NT2/D1 (cell line): ENCODE measurements around the gene RIN3.

Experiments
- DNase-seq: peaks from one replicate; pipeline ENCODE4 v3.0.0-alpha.2; 2011; ENCODE audit warnings: low read depth, low spot score
- H3K27me3 ChIP-seq: 2 replicates; pipeline ENCODE4 v1.6.0; 2011; ENCODE audit warnings: mild to moderate bottlenecking; ENCODE audit not compliant: insufficient read length, insufficient read depth
- H3K36me3 ChIP-seq: 2 replicates; pipeline ENCODE4 v1.6.1; 2011; ENCODE audit warnings: mild to moderate bottlenecking, low read length, mixed read lengths; ENCODE audit not compliant: insufficient read depth, insufficient read length
- H3K4me1 ChIP-seq: 2 replicates; pipeline ENCODE4 v1.5.1; 2011; ENCODE audit not compliant: insufficient read depth, insufficient read length
- H3K4me3 ChIP-seq: 2 replicates; pipeline ENCODE4 v1.5.1; 2011; ENCODE audit warnings: low read depth; ENCODE audit not compliant: insufficient read length
- H3K9ac ChIP-seq: 2 replicates; pipeline ENCODE4 v1.6.0; 2011; ENCODE audit warnings: low read depth; ENCODE audit not compliant: insufficient read length
- H3K9me3 ChIP-seq: 2 replicates; pipeline ENCODE4 v1.5.1; 2011; ENCODE audit warnings: mild to moderate bottlenecking, low read length; ENCODE audit not compliant: insufficient read depth
- SUZ12 ChIP-seq: IDR thresholded peaks from 2 replicates; pipeline ENCODE4 v1.6.1; 2011; ENCODE audit not compliant: insufficient read length, insufficient read depth; ENCODE audit errors: extremely low read depth
- YY1 ChIP-seq: IDR thresholded peaks from 2 replicates; pipeline ENCODE4 v1.6.1; 2011; ENCODE audit not compliant: insufficient read length, insufficient read depth
- ZNF274 ChIP-seq: IDR thresholded peaks from 2 replicates; pipeline ENCODE4 v1.6.1; 2011; ENCODE audit warnings: mild to moderate bottlenecking, low read depth, low read length

The RIN3 gene

DNA sequence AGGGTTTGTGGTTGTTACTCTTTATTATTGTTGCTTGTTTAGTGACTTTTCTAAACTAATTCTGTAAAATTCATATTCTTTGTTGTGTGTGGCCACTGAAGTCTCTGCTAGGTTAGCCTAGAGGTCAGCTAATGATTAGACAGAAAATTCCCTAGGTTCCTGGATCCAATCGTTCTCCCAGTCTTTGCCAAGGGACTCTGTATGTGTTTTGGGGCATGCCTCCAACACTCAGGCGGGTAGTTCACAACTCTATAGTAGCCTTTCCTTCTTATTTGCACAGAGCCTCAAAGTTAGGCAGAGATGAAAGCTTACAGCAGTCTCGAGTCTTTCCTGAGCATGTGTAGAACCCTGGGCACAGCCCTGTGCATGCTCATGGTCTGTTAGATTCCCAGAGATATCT, 32.7 kb upstream of the RIN3 start:
- DNase-seq, result no peak
- no peak for TF ChIP-seq SUZ12
- TF ChIP-seq ZNF274, result no peak
- no peak for TF ChIP-seq YY1
- Histone ChIP-seq H3K27me3 (no peaks in the 10 kb centered on the region), H3K9me3 (no peaks in the 10 kb centered on the region), H3K4me3 (no peak overlapping the region), H3K4me1 (no peaks in the 10 kb centered on the region), H3K36me3 (no peaks in the 10 kb centered on the region), H3K9ac (no peak overlapping the region)

DNA sequence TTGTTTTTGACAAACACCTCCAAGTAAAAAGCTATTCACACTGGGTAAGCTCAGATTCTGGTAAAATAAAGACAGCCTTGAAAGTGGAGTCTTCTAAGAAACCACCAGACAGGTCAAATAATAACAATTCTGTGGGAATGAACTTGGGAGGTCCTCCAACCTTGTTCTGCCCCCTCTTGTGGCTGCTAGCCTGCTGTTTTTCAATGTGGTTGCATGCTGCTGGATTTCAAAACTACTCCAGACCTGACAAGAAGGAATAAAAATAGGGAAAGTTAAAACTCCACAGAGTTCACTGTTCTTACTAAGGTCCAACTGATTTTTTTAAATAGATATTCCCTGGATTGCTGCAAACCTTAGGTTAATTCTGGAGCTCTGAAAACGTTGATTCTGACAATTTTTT, 32.2 kb upstream of the RIN3 start:
- no peak for TF ChIP-seq SUZ12
- no peak for TF ChIP-seq YY1
- TF ChIP-seq ZNF274, result no peak
- no peak overlapping the region for H3K9ac ChIP-seq
- H3K27me3 ChIP-seq, result no peaks in the 10 kb centered on the region
- H3K9me3 ChIP-seq, result no peaks in the 10 kb centered on the region
- no peaks in the 10 kb centered on the region for H3K4me1 ChIP-seq
- no peaks in the 10 kb centered on the region for H3K36me3 ChIP-seq
- no peak for DNase-seq
- H3K4me3 ChIP-seq, result no peak overlapping the region

DNA sequence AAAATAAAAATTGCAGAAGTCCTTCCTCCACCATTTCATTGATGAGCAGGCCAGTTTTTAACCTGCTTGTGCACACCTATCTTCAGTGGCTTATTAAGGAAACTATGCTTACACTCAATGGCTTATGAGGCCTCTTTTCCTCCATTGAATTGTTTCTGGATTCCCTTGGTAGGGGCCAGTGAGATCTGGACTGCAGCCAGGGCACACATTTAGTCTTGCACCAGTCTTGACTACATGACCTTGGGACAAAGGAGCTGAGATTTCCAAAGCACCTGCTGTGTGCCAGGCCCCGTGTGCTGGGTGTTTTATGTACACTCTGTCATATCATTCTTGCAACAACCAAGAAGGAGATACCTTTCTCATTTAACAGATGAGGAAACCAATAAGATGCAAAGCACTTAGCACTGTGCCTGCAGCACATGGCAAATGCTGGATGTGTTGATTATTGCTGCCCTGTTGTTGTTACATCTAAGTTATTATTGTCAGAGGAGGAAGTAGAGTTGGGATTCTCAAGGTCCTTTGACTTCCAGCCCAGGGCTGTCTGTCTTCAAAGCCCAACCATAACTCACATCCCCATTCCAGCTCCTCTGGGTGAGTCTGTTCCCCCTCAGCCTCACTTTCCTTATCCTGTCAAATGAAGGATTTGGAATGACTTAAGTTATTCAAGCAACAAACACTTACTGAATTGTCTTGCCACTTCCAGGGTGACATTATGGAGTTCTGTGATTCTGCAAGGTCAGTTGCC, 31.6 kb upstream of the RIN3 start:
- Histone ChIP-seq H3K9me3 (no peaks in the 10 kb centered on the region), H3K4me3 (no peak overlapping the region), H3K27me3 (no peaks in the 10 kb centered on the region), H3K36me3 (no peaks in the 10 kb centered on the region), H3K9ac (no peak overlapping the region), H3K4me1 (no peaks in the 10 kb centered on the region)
- no peak for DNase-seq
- TF ChIP-seq YY1 (no peak), SUZ12 (no peak), ZNF274 (no peak)

GRCh38 chr14:92482621-92483319, 30.8 kb upstream of the RIN3 start:
- no peak for TF ChIP-seq YY1
- TF ChIP-seq SUZ12, result no peak
- no peak for TF ChIP-seq ZNF274
- Histone ChIP-seq H3K36me3 (no peaks in the 10 kb centered on the region), H3K4me3 (no peak overlapping the region)

DNA sequence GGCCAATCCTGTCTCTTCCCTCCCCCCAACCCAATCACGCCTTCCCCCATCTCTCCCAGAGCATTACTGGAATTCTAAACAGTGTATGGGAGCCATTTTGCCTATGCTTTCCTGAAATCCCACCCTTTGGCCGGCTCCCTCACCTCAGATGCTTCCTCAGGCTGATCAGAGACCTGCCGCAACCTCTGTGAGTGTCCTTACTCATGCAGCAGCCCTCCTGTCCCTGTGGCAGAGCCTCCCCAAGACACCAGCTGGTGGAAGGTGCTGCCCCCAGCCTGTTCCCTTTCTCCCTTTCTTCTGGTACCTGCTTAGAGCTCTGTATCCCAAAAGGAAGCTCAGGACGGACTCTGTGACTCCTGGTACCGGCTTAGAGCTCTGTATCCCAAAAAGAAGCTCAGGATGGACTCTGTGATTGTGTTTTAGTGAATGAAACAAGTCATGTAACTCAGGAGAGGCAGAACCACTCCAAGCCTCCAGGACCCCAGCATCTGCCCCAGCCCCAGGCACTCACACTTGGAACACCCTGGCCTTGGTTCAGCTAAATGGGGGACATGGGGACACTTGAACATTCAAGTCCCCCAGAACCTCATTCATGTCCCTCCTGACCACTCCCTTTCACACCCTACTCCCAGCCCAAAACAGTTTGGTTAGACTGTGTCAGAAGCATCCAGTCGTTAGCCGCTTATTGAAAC, 29.3 kb upstream of the RIN3 start:
- Histone ChIP-seq H3K9me3 (no peaks in the 10 kb centered on the region), H3K36me3 (no peaks in the 10 kb centered on the region)
- DNase-seq, result no peak

More at GRCh38 chr14:92482621-92483319, 30.8 kb upstream of the RIN3 start:
- no peaks in the 10 kb centered on the region for H3K4me1 ChIP-seq
- no peaks in the 10 kb centered on the region for H3K9me3 ChIP-seq
- no peaks in the 10 kb centered on the region for H3K27me3 ChIP-seq
- no peak overlapping the region for H3K9ac ChIP-seq
- no peak for DNase-seq

GRCh38 chr14:92486881-92487280, 26.7 kb upstream of the RIN3 start:
- DNase-seq, result no peak
- Histone ChIP-seq H3K9me3 (no peaks in the 10 kb centered on the region), H3K4me1 (no peaks in the 10 kb centered on the region), H3K4me3 (no peak overlapping the region), H3K36me3 (no peaks in the 10 kb centered on the region), H3K27me3 (no peaks in the 10 kb centered on the region), H3K9ac (no peak overlapping the region)
- TF ChIP-seq ZNF274 (no peak), YY1 (no peak), SUZ12 (no peak)

More for the DNA sequence above, 29.3 kb upstream of the RIN3 start:
- no peak for TF ChIP-seq ZNF274
- no peak for TF ChIP-seq SUZ12
- H3K4me3 ChIP-seq, result no peak overlapping the region
- H3K27me3 ChIP-seq, result no peaks in the 10 kb centered on the region
- H3K9ac ChIP-seq, result no peak overlapping the region
- no peaks in the 10 kb centered on the region for H3K4me1 ChIP-seq

- no peaks in the 10 kb centered on the region for H3K4me1 ChIP-seq
- no peak overlapping the region for H3K4me3 ChIP-seq
- H3K27me3 ChIP-seq, result no peaks in the 10 kb centered on the region
- no peaks in the 10 kb centered on the region for H3K9me3 ChIP-seq
- H3K36me3 ChIP-seq, result no peaks in the 10 kb centered on the region
- no peak for DNase-seq
- H3K9ac ChIP-seq, result no peak overlapping the region
- no peak for TF ChIP-seq SUZ12
- TF ChIP-seq ZNF274, result no peak
- no peak for TF ChIP-seq YY1
Observed at GRCh38 chr14:92487513-92488133, 26.0 kb upstream of the RIN3 start.
